ENCODE data around the gene HADHA. TPM values are rescaled to one million over a fixed set of nuclear protein-coding genes. Genes with fewer than 3 reads are reported as not detected.
A peak's percentile ranks its signal among the peaks of the same experiment; 100 is the strongest.

Gene HADHA
- total RNA-seq, 1 donor from 2014 or later: 118 TPM

GRCh38 chr2:26255759-26256384 is 11.4 kb upstream of the HADHA start:
- H3K36me3 ChIP-seq: peaks cover 27% of the 10 kb centered on the region
- H3K27me3 ChIP-seq: no peaks in the 10 kb centered on the region
- ATAC-seq (peak; percentile 74), DNase-seq (no peak)
- peaks cover 6% of the 10 kb centered on the region for H3K4me1 ChIP-seq
- intact Hi-C loops (cut with DNase I): no loop called here
- TF ChIP-seq CTCF (IDR thresholded peaks at IDR 0.05): no peak
- H3K27ac ChIP-seq: no peak overlapping the region
- no peaks in the 10 kb centered on the region for H3K9me3 ChIP-seq
- no peak overlapping the region for H3K4me3 ChIP-seq

- ATAC-seq (peak; percentile 32), DNase-seq (no peak)
- Histone ChIP-seq H3K27me3 (no peaks in the 10 kb centered on the region), H3K4me1 (peaks cover 12% of the 10 kb centered on the region), H3K36me3 (no peaks in the 10 kb centered on the region), H3K27ac (no peak overlapping the region), H3K9me3 (no peaks in the 10 kb centered on the region), H3K4me3 (no peak overlapping the region)
- intact Hi-C loops (cut with DNase I): no loop called here
- no peak for TF ChIP-seq CTCF (IDR thresholded peaks at IDR 0.05)
These were observed 7.5 kb upstream of the HADHA start for GRCh38 chr2:26251893-26252292.

GRCh38 chr2:26249625-26250024 is 5.2 kb upstream of the HADHA start:
- no peak for TF ChIP-seq CTCF (IDR thresholded peaks at IDR 0.05)

GRCh38 chr2:26246818-26247217 is 2.4 kb upstream of the HADHA start:
- H3K4me1 ChIP-seq: peaks cover 38% of the 10 kb centered on the region
- ATAC-seq: no peak
- H3K36me3 ChIP-seq: no peaks in the 10 kb centered on the region
- no peak for DNase-seq
- no peak for TF ChIP-seq CTCF (IDR thresholded peaks at IDR 0.05)
- H3K27ac ChIP-seq: no peak overlapping the region
- H3K27me3 ChIP-seq: no peaks in the 10 kb centered on the region
- H3K9me3 ChIP-seq: no peaks in the 10 kb centered on the region
- intact Hi-C loops (cut with DNase I): no loop called here
- no peak overlapping the region for H3K4me3 ChIP-seq

More at GRCh38 chr2:26249625-26250024, 5.2 kb upstream of the HADHA start:
- DNase-seq (no peak), ATAC-seq (no peak)
- H3K4me3 ChIP-seq: no peak overlapping the region
- no peaks in the 10 kb centered on the region for H3K9me3 ChIP-seq
- no peaks in the 10 kb centered on the region for H3K27me3 ChIP-seq
- peaks cover 27% of the 10 kb centered on the region for H3K4me1 ChIP-seq
- no peaks in the 10 kb centered on the region for H3K36me3 ChIP-seq
- intact Hi-C loops (cut with DNase I): no loop called here
- no peak overlapping the region for H3K27ac ChIP-seq

- intact Hi-C loops (cut with DNase I): no loop called here
- H3K4me1 ChIP-seq: peaks cover 47% of the 10 kb centered on the region
- ATAC-seq: no peak
These were observed 1.4 kb upstream of the HADHA start for GRCh38 chr2:26245810-26246209.

More at GRCh38 chr2:26245810-26246209, 1.4 kb upstream of the HADHA start:
- Histone ChIP-seq H3K27ac (peak overlapping the region; percentile 100), H3K27me3 (no peaks in the 10 kb centered on the region), H3K4me3 (peak overlapping the region; percentile 89), H3K36me3 (no peaks in the 10 kb centered on the region), H3K9me3 (no peaks in the 10 kb centered on the region)
- DNase-seq: no peak
- TF ChIP-seq CTCF (IDR thresholded peaks at IDR 0.05): no peak

Measured in upper lobe of right lung (tissue), 1 donor.